ENCODE measurements around the gene ARPP19. TPM values are rescaled to one million over a fixed set of nuclear protein-coding genes. Genes with fewer than 3 reads are reported as not detected.
"Not testable (repeated sequence)": the region's sequence is repeated elsewhere in the genome, so short reads cannot be mapped to it uniquely, and the experiment has no call there.

The ARPP19 gene
- total RNA-seq, 5 donors from 2014 or later (not counting 1 experiment from before 2014, with no cell fraction given): 84.1 to 106 (median 95.9) TPM

GRCh38 chr15:52556524-52557273 is 12.1 kb downstream of the ARPP19 start:
- no peak overlapping the region for H3K4me3 Mint-ChIP-seq
- POLR2A ChIA-PET: interaction anchor here in 1 of 2 donors (1.5 kb wide), 1 partner anchor 9 kb away, joined by 3 read pairs; no protein-coding TSS in a partner anchor
- no peaks in the 10 kb centered on the region for H3K27me3 ChIP-seq (replicated peaks in 1 of 2; ENCODE audit: control insufficient read depth in 2 of 2, extremely low read depth in 1 of 2, insufficient read depth in 2 of 2, low read length in 1 of 2)
- CTCF ChIA-PET: no interaction called here
- no peak overlapping the region for H3K27ac Mint-ChIP-seq
- DNase-seq (no peak), ATAC-seq (replicated peaks in 1 of 4) (no peak)
- no peak overlapping the region for H3K4me3 ChIP-seq (ENCODE audit: control insufficient read depth in 1 of 2, extremely low read depth in 1 of 2, low read length in 1 of 2)
- H3K9me3 ChIP-seq: no peaks in the 10 kb centered on the region
- H3K4me1 Mint-ChIP-seq: peaks cover 48 to 51% (median 49%) of the 10 kb centered on the region in 3 donors
- no peaks in the 10 kb centered on the region for H3K27me3 Mint-ChIP-seq
- 100% methylated on average over 1 of the region's 3 CpGs for WGBS (ENCODE audit: insufficient coverage)
- H3K36me3 ChIP-seq (ENCODE audit: control insufficient read depth in 2 of 2, extremely low read depth in 1 of 2, insufficient read depth in 1 of 2, low read length in 1 of 2): peaks cover 3 to 31% of the 10 kb centered on the region in 2 donors
- H3K9me3 Mint-ChIP-seq: no peaks in the 10 kb centered on the region
- H3K27ac ChIP-seq (ENCODE audit: low read length): no peak overlapping the region
- H3K36me3 Mint-ChIP-seq: peaks cover 16% of the 10 kb centered on the region
- H3K4me1 ChIP-seq (ENCODE audit: control insufficient read depth in 1 of 2, extremely low read depth in 1 of 2, insufficient read depth in 2 of 2, low read length in 2 of 2): peaks cover 0 to 10% of the 10 kb centered on the region in 2 experiments

- Mint-ChIP-seq H3K9me3 (no peaks in the 10 kb centered on the region), H3K36me3 (peaks cover 48% of the 10 kb centered on the region), H3K27ac (no peak overlapping the region), H3K4me1 (peaks cover 6 to 14% (median 12%) of the 10 kb centered on the region in 3 donors), H3K27me3 (no peaks in the 10 kb centered on the region), H3K4me3 (no peak overlapping the region)
- POLR2A ChIA-PET: interaction anchor here in 1 of 2 donors (0.6 to 0.7 kb wide), 3 partner anchors 30 to 1656 kb away, joined by 4 to 22 read pairs (median 11); no protein-coding TSS in a partner anchor
- Histone ChIP-seq H3K9me3 (no peaks in the 10 kb centered on the region), H3K4me1 (ENCODE audit: control insufficient read depth in 1 of 2, extremely low read depth in 1 of 2, insufficient read depth in 2 of 2, low read length in 2 of 2) (no peaks in the 10 kb centered on the region), H3K27ac (ENCODE audit: low read length) (no peak overlapping the region), H3K4me3 (ENCODE audit: control insufficient read depth in 1 of 2, extremely low read depth in 1 of 2, low read length in 1 of 2) (no peak overlapping the region), H3K36me3 (ENCODE audit: control insufficient read depth in 2 of 2, extremely low read depth in 1 of 2, insufficient read depth in 1 of 2, low read length in 1 of 2) (peaks cover 3 to 51% of the 10 kb centered on the region in 2 donors), H3K27me3 (replicated peaks in 1 of 2; ENCODE audit: control insufficient read depth in 2 of 2, extremely low read depth in 1 of 2, insufficient read depth in 2 of 2, low read length in 1 of 2) (no peaks in the 10 kb centered on the region)
- DNase-seq (no peak), ATAC-seq (replicated peaks in 1 of 4) (no peak)
- no CpG with 5 or more reads among the region's 2 CpGs for WGBS (ENCODE audit: insufficient coverage)
- CTCF ChIA-PET: interaction anchor here (0.6 to 1.1 kb wide), 5 partner anchors 73 to 439 kb away, joined by 3 to 8 read pairs (median 5); no protein-coding TSS in a partner anchor
Measured at GRCh38 chr15:52552303-52552702, 16.5 kb downstream of the ARPP19 start.

GRCh38 chr15:52551762-52552161 is 17.1 kb downstream of the ARPP19 start:
- Mint-ChIP-seq H3K36me3 (peaks cover 52% of the 10 kb centered on the region), H3K27me3 (no peaks in the 10 kb centered on the region), H3K4me3 (no peak overlapping the region), H3K4me1 (peaks cover 6 to 12% (median 8%) of the 10 kb centered on the region in 3 donors), H3K9me3 (no peaks in the 10 kb centered on the region), H3K27ac (no peak overlapping the region)
- no peaks in the 10 kb centered on the region for H3K9me3 ChIP-seq
- no CpG with 5 or more reads among the region's 6 CpGs for WGBS (ENCODE audit: insufficient coverage)
- no peaks in the 10 kb centered on the region for H3K27me3 ChIP-seq (replicated peaks in 1 of 2; ENCODE audit: control insufficient read depth in 2 of 2, extremely low read depth in 1 of 2, insufficient read depth in 2 of 2, low read length in 1 of 2)
- DNase-seq (peak in 1 of 35 experiments; percentile 29), ATAC-seq (replicated peaks in 1 of 4) (no peak)
- no peak overlapping the region for H3K4me3 ChIP-seq (ENCODE audit: control insufficient read depth in 1 of 2, extremely low read depth in 1 of 2, low read length in 1 of 2)
- H3K36me3 ChIP-seq (ENCODE audit: control insufficient read depth in 2 of 2, extremely low read depth in 1 of 2, insufficient read depth in 1 of 2, low read length in 1 of 2): peaks cover 3 to 50% of the 10 kb centered on the region in 2 donors
- no peaks in the 10 kb centered on the region for H3K4me1 ChIP-seq (ENCODE audit: control insufficient read depth in 1 of 2, extremely low read depth in 1 of 2, insufficient read depth in 2 of 2, low read length in 2 of 2)
- ChIA-PET POLR2A (interaction anchor here in 1 of 2 donors (0.6 to 0.7 kb wide), 2 partner anchors 156 to 1655 kb away, joined by 4 to 11 read pairs; no protein-coding TSS in a partner anchor), CTCF (no interaction called here)
- H3K27ac ChIP-seq (ENCODE audit: low read length): no peak overlapping the region

GRCh38 chr15:52551186-52551585 is 17.6 kb downstream of the ARPP19 start:
- H3K4me3 Mint-ChIP-seq; DNase-seq; H3K27ac ChIP-seq (ENCODE audit: low read length); H3K27me3 Mint-ChIP-seq; H3K27me3 ChIP-seq (replicated peaks in 1 of 2; ENCODE audit: control insufficient read depth in 2 of 2, extremely low read depth in 1 of 2, insufficient read depth in 2 of 2, low read length in 1 of 2); H3K4me1 Mint-ChIP-seq; CTCF ChIA-PET; ATAC-seq (replicated peaks in 1 of 4); H3K9me3 Mint-ChIP-seq; POLR2A ChIA-PET; H3K9me3 ChIP-seq; H3K4me3 ChIP-seq (ENCODE audit: control insufficient read depth in 1 of 2, extremely low read depth in 1 of 2, low read length in 1 of 2); H3K4me1 ChIP-seq (ENCODE audit: control insufficient read depth in 1 of 2, extremely low read depth in 1 of 2, insufficient read depth in 2 of 2, low read length in 2 of 2); H3K27ac Mint-ChIP-seq: not testable (repeated sequence)
- peaks cover 53% of the 10 kb centered on the region for H3K36me3 Mint-ChIP-seq
- H3K36me3 ChIP-seq (ENCODE audit: control insufficient read depth in 2 of 2, extremely low read depth in 1 of 2, insufficient read depth in 1 of 2, low read length in 1 of 2): peaks cover 3 to 51% of the 10 kb centered on the region in 2 donors
- WGBS (ENCODE audit: insufficient coverage): no CpG with 5 or more reads among the region's 1 CpG

- Mint-ChIP-seq H3K9me3 (peaks cover 0 to 9% (median 0%) of the 10 kb centered on the region in 3 donors), H3K4me3 (no peak overlapping the region), H3K27ac (no peak overlapping the region), H3K27me3 (no peaks in the 10 kb centered on the region), H3K4me1 (peaks cover 0 to 4% (median 0%) of the 10 kb centered on the region in 3 donors), H3K36me3 (peaks cover 47% of the 10 kb centered on the region)
- POLR2A ChIA-PET: interaction anchor here in 1 of 2 donors (0.6 kb wide), 1 partner anchor 112 kb away, joined by 3 read pairs; no protein-coding TSS in a partner anchor
- ATAC-seq (replicated peaks in 1 of 4) (peak; percentile 27 to 50 (median 34)), DNase-seq (peak in 2 of 35 experiments; percentile 5 to 11)
- 80% methylated on average over 4 of the region's 5 CpGs for WGBS (ENCODE audit: insufficient coverage)
- no peak overlapping the region for H3K27ac ChIP-seq (ENCODE audit: low read length)
- H3K4me3 ChIP-seq (ENCODE audit: control insufficient read depth in 1 of 2, extremely low read depth in 1 of 2, low read length in 1 of 2): no peak overlapping the region
- H3K4me1 ChIP-seq (ENCODE audit: control insufficient read depth in 1 of 2, extremely low read depth in 1 of 2, insufficient read depth in 2 of 2, low read length in 2 of 2): peaks cover 0 to 9% of the 10 kb centered on the region in 2 experiments
- H3K36me3 ChIP-seq (ENCODE audit: control insufficient read depth in 2 of 2, extremely low read depth in 1 of 2, insufficient read depth in 1 of 2, low read length in 1 of 2): peaks cover 0 to 25% of the 10 kb centered on the region in 2 donors
- CTCF ChIA-PET: interaction anchor here in 1 of 2 donors (0.7 kb wide), 1 partner anchor 9 kb away, joined by 3 read pairs; no protein-coding TSS in a partner anchor
- H3K9me3 ChIP-seq: no peaks in the 10 kb centered on the region
- H3K27me3 ChIP-seq (replicated peaks in 1 of 2; ENCODE audit: control insufficient read depth in 2 of 2, extremely low read depth in 1 of 2, insufficient read depth in 2 of 2, low read length in 1 of 2): no peaks in the 10 kb centered on the region
Measured at GRCh38 chr15:52546031-52546751, 22.6 kb downstream of the ARPP19 start.

GRCh38 chr15:52540374-52541012 is 28.3 kb downstream of the ARPP19 start:
- CTCF ChIA-PET: no interaction called here
- H3K27me3 ChIP-seq (replicated peaks in 1 of 2; ENCODE audit: control insufficient read depth in 2 of 2, extremely low read depth in 1 of 2, insufficient read depth in 2 of 2, low read length in 1 of 2): no peaks in the 10 kb centered on the region
- POLR2A ChIA-PET: no interaction called here
- H3K36me3 Mint-ChIP-seq: peaks cover 1% of the 10 kb centered on the region
- no peak for DNase-seq
- no peaks in the 10 kb centered on the region for H3K4me1 ChIP-seq (ENCODE audit: control insufficient read depth in 1 of 2, extremely low read depth in 1 of 2, insufficient read depth in 2 of 2, low read length in 2 of 2)
- no peaks in the 10 kb centered on the region for H3K36me3 ChIP-seq (ENCODE audit: control insufficient read depth in 2 of 2, extremely low read depth in 1 of 2, insufficient read depth in 1 of 2, low read length in 1 of 2)
- ATAC-seq (replicated peaks in 1 of 4): no peak
- peaks cover 0 to 7% (median 2%) of the 10 kb centered on the region in 3 donors for H3K9me3 Mint-ChIP-seq
- no peaks in the 10 kb centered on the region for H3K4me1 Mint-ChIP-seq
- no peak overlapping the region for H3K27ac Mint-ChIP-seq
- H3K27ac ChIP-seq (ENCODE audit: low read length): no peak overlapping the region
- H3K4me3 ChIP-seq (ENCODE audit: control insufficient read depth in 1 of 2, extremely low read depth in 1 of 2, low read length in 1 of 2): no peak overlapping the region
- no peaks in the 10 kb centered on the region for H3K9me3 ChIP-seq
- H3K27me3 Mint-ChIP-seq: peaks cover 0 to 3% of the 10 kb centered on the region in 2 donors
- WGBS (ENCODE audit: insufficient coverage): 100% methylated on average over 2 of the region's 3 CpGs
- no peak overlapping the region for H3K4me3 Mint-ChIP-seq

Data from T-cell (primary cell).